Skeletal muscle cell (primary cell): ENCODE measurements around the gene VASN.

Experiments used
- DNase-seq: peaks from one replicate; pipeline ENCODE4 v3.0.0-alpha.2; 2010; ENCODE audit warnings: low read depth
- H3K4me3 ChIP-seq: 2 replicates; pipeline ENCODE4 v1.5.1; 2011; ENCODE audit warnings: low read depth, mild to moderate bottlenecking, control low read depth, low read length, moderate library complexity

The VASN gene

GRCh38 chr16:4381072-4381934 is 9.7 kb downstream of the VASN start:
- H3K4me3 ChIP-seq: no peak overlapping the region
- DNase-seq: no peak

GRCh38 chr16:4381935-4382794 is 10.5 kb downstream of the VASN start:
- H3K4me3 ChIP-seq: no peak overlapping the region
- no peak for DNase-seq

GRCh38 chr16:4382795-4383357 is 11.2 kb downstream of the VASN start:
- H3K4me3 ChIP-seq: no peak overlapping the region
- DNase-seq: no peak

- no peak for DNase-seq
- no peak overlapping the region for H3K4me3 ChIP-seq
These were observed 12.2 kb downstream of the VASN start for GRCh38 chr16:4383591-4384444.

GRCh38 chr16:4384509-4384942 is 12.9 kb downstream of the VASN start:
- no peak overlapping the region for H3K4me3 ChIP-seq
- no peak for DNase-seq

- no peak for DNase-seq
- H3K4me3 ChIP-seq: no peak overlapping the region
These were observed 13.6 kb downstream of the VASN start for GRCh38 chr16:4385066-4385788.

GRCh38 chr16:4385789-4386450 is 14.3 kb downstream of the VASN start:
- no peak for DNase-seq
- H3K4me3 ChIP-seq: no peak overlapping the region

GRCh38 chr16:4386451-4386805 is 14.8 kb downstream of the VASN start:
- no peak for DNase-seq
- no peak overlapping the region for H3K4me3 ChIP-seq

GRCh38 chr16:4386951-4387565 is 15.4 kb downstream of the VASN start:
- H3K4me3 ChIP-seq: no peak overlapping the region
- no peak for DNase-seq

GRCh38 chr16:4387781-4388180 is 16.1 kb downstream of the VASN start:
- H3K4me3 ChIP-seq: no peak overlapping the region
- DNase-seq: no peak

- no peak overlapping the region for H3K4me3 ChIP-seq
- DNase-seq: no peak
These were observed 16.8 kb downstream of the VASN start for GRCh38 chr16:4388271-4389021.

GRCh38 chr16:4389051-4389955 is 17.7 kb downstream of the VASN start:
- DNase-seq: no peak
- no peak overlapping the region for H3K4me3 ChIP-seq

GRCh38 chr16:4390266-4391260 is 18.9 kb downstream of the VASN start:
- no peak for DNase-seq

GRCh38 chr16:4391631-4392381 is 20.2 kb downstream of the VASN start:
- no peak overlapping the region for H3K4me3 ChIP-seq
- no peak for DNase-seq

More at GRCh38 chr16:4390266-4391260, 18.9 kb downstream of the VASN start:
- no peak overlapping the region for H3K4me3 ChIP-seq
